Measurements from ENCODE around the gene PROK1.
"Not testable (repeated sequence)": the region's sequence is repeated elsewhere in the genome, so short reads cannot be mapped to it uniquely, and the experiment has no call there.

PROK1 gene

GRCh38 chr1:110433213-110433612 lies 17.7 kb upstream of the PROK1 start:
- DNase-seq (ENCODE audit: low read depth), result no peak
- H3K4me3 ChIP-seq (ENCODE audit: low read length), result no peak overlapping the region
- no peak for TF ChIP-seq CTCF (IDR thresholded peaks at IDR 0.05; ENCODE audit: insufficient read depth, low read depth, low read length, missing control alignments)

GRCh38 chr1:110433803-110434202 lies 17.1 kb upstream of the PROK1 start:
- DNase-seq (ENCODE audit: low read depth), result peak; percentile 80

DNA sequence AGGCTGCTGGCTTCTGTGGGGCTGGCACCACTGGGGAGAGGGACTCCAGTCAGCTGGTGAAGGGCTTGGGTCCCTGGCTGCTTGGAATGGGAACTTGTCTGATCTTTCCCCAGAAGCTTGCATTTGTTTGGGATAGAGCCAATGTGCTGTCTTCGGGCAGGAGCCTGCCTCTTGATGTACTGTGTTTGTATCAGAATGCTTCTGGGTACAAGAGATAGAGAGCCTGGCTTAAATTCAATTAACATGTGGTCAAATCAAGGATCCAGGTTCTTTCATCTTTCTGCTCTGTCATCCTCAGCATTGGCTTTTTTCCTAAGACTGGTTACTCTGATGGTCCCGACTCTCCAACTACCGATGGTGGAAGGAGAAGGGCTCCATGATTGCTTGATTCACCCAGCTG lies 16.0 kb upstream of the PROK1 start:
- H3K4me3 ChIP-seq (ENCODE audit: low read length), result no peak overlapping the region
- DNase-seq (ENCODE audit: low read depth), result no peak
- TF ChIP-seq CTCF (IDR thresholded peaks at IDR 0.05; ENCODE audit: insufficient read depth, low read depth, low read length, missing control alignments), result no peak

More at GRCh38 chr1:110433803-110434202, 17.1 kb upstream of the PROK1 start:
- H3K4me3 ChIP-seq (ENCODE audit: low read length), result no peak overlapping the region
- peak; percentile 39 for TF ChIP-seq CTCF (IDR thresholded peaks at IDR 0.05; ENCODE audit: insufficient read depth, low read depth, low read length, missing control alignments)

GRCh38 chr1:110436635-110437034 lies 14.3 kb upstream of the PROK1 start:
- no peak overlapping the region for H3K4me3 ChIP-seq (ENCODE audit: low read length)
- TF ChIP-seq CTCF (IDR thresholded peaks at IDR 0.05; ENCODE audit: insufficient read depth, low read depth, low read length, missing control alignments), result no peak
- DNase-seq (ENCODE audit: low read depth), result no peak

GRCh38 chr1:110437645-110438299 lies 13.2 kb upstream of the PROK1 start:
- DNase-seq (ENCODE audit: low read depth); H3K4me3 ChIP-seq (ENCODE audit: low read length): not testable (repeated sequence)

- TF ChIP-seq CTCF (IDR thresholded peaks at IDR 0.05; ENCODE audit: insufficient read depth, low read depth, low read length, missing control alignments), result no peak
- no peak for DNase-seq (ENCODE audit: low read depth)
- no peak overlapping the region for H3K4me3 ChIP-seq (ENCODE audit: low read length)
Measured at GRCh38 chr1:110438893-110439292, 12.1 kb upstream of the PROK1 start.

GRCh38 chr1:110439873-110440272 lies 11.1 kb upstream of the PROK1 start:
- H3K4me3 ChIP-seq (ENCODE audit: low read length); DNase-seq (ENCODE audit: low read depth): not testable (repeated sequence)

DNA sequence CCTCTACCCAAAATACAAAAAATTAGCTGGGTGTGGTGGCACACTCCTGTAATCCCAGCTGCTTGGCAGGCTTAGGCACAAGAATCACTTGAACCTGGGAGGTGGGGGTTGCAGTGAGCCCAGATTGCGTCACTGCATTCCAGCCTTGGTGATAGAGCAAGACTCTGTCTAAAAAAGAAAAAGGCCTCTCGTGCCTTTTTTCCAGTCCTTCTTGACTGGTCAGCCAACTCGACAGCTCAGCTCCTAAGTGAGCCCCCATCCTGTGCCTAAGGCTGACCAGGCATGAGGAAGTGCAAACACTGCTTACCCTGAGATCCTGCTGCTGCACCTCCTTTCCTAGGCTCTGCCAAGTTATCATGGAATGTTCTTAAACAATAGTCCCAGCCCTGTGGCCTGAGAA lies 10.1 kb upstream of the PROK1 start:
- peak; percentile 56 for DNase-seq (ENCODE audit: low read depth)
- no peak overlapping the region for H3K4me3 ChIP-seq (ENCODE audit: low read length)
- no peak for TF ChIP-seq CTCF (IDR thresholded peaks at IDR 0.05; ENCODE audit: insufficient read depth, low read depth, low read length, missing control alignments)

All from epithelial cell of esophagus (primary cell).